ENCODE measurements around the gene CNTNAP2.

The CNTNAP2 gene

DNA sequence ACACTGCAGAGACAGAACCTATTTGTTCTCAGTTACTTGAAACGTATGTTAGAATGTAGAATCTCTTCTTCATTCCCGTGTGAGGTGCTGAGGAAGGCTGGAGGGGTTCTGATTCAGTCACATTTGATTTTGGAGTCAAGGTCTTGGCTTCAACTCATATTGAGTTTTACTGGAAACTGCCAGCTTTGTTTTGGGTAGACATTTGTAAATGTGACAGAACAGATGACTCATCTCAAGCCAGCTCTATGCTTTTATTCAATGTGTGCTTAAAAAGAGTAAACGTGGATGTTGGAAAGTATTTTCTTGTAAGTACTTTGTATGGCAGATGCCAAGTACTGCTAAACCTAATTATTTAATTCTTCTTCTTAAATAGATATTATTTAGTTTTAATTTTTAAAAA, 1693.2 kb downstream of the CNTNAP2 start:
- H3K4me1 ChIP-seq (ENCODE audit: insufficient read depth, insufficient read length), result no peaks in the 10 kb centered on the region

DNA sequence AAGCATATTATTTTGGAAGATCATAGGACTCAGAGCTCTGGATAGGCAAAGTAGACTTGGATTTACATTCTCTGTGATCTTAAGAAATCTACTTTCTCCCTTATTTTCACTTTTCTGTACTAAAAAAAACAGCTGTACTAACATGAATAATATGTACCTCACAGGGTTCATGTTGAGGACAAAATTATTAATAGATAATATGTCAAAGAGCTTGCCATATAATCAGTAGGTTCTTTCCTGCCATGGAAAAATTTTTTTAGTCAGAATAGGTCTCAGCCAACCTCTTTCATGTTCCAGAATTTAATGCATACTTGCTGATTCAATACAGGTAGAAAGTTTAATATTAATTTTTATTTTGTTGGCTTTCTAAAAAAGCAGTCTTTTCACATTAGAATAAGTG, 1693.7 kb downstream of the CNTNAP2 start:
- H3K9me3 ChIP-seq (ENCODE audit: insufficient read depth, low read length), result no peaks in the 10 kb centered on the region

More for the DNA sequence above, 1693.2 kb downstream of the CNTNAP2 start:
- DNase-seq (ENCODE audit: low read depth, low spot score), result no peak
- Histone ChIP-seq H3K27me3 (ENCODE audit: insufficient read depth, insufficient read length) (no peaks in the 10 kb centered on the region), H3K4me3 (ENCODE audit: insufficient read length, low read depth) (no peak overlapping the region), H3K9me3 (ENCODE audit: insufficient read depth, low read length) (no peaks in the 10 kb centered on the region), H3K36me3 (ENCODE audit: insufficient read depth, insufficient read length, low read length) (no peaks in the 10 kb centered on the region), H3K9ac (ENCODE audit: insufficient read length, low read depth) (no peak overlapping the region)
- TF ChIP-seq YY1 (IDR thresholded peaks at IDR 0.05; ENCODE audit: insufficient read depth, insufficient read length) (no peak), SUZ12 (IDR thresholded peaks at IDR 0.05; ENCODE audit: extremely low read depth, insufficient read depth, insufficient read length) (no peak), ZNF274 (IDR thresholded peaks at IDR 0.05; ENCODE audit: low read depth, low read length) (no peak)

DNA sequence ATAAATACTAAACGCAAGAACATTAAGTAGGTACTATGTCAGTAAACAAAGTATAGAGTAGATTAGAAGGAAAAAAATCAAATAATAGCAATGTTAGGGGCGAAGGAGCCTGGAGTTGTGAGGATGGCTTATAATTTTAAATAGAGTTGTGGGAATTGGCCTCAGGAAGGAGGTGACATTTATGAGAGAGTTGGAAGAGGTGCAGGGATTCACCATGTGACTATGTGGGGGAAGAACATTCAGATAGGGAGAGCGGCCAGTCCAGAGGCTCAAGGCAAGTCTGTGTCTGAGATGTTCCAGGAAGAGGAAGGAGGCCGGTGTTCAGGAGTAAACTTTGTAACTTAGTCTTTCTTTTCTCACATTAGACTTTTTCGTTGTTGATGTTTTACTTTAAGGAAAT, 1695.3 kb downstream of the CNTNAP2 start:
- Histone ChIP-seq H3K9ac (ENCODE audit: insufficient read length, low read depth) (no peak overlapping the region), H3K9me3 (ENCODE audit: insufficient read depth, low read length) (no peaks in the 10 kb centered on the region), H3K4me3 (ENCODE audit: insufficient read length, low read depth) (no peak overlapping the region), H3K36me3 (ENCODE audit: insufficient read depth, insufficient read length, low read length) (no peaks in the 10 kb centered on the region), H3K27me3 (ENCODE audit: insufficient read depth, insufficient read length) (no peaks in the 10 kb centered on the region), H3K4me1 (ENCODE audit: insufficient read depth, insufficient read length) (no peaks in the 10 kb centered on the region)
- DNase-seq (ENCODE audit: low read depth, low spot score), result no peak
- TF ChIP-seq ZNF274 (IDR thresholded peaks at IDR 0.05; ENCODE audit: low read depth, low read length), result no peak
- TF ChIP-seq SUZ12 (IDR thresholded peaks at IDR 0.05; ENCODE audit: extremely low read depth, insufficient read depth, insufficient read length), result no peak
- TF ChIP-seq YY1 (IDR thresholded peaks at IDR 0.05; ENCODE audit: insufficient read depth, insufficient read length), result no peak

More for the DNA sequence above, 1693.7 kb downstream of the CNTNAP2 start:
- no peak overlapping the region for H3K4me3 ChIP-seq (ENCODE audit: insufficient read length, low read depth)
- no peaks in the 10 kb centered on the region for H3K4me1 ChIP-seq (ENCODE audit: insufficient read depth, insufficient read length)
- no peaks in the 10 kb centered on the region for H3K27me3 ChIP-seq (ENCODE audit: insufficient read depth, insufficient read length)
- DNase-seq (ENCODE audit: low read depth, low spot score), result no peak
- no peak for TF ChIP-seq ZNF274 (IDR thresholded peaks at IDR 0.05; ENCODE audit: low read depth, low read length)
- TF ChIP-seq SUZ12 (IDR thresholded peaks at IDR 0.05; ENCODE audit: extremely low read depth, insufficient read depth, insufficient read length), result no peak
- no peak for TF ChIP-seq YY1 (IDR thresholded peaks at IDR 0.05; ENCODE audit: insufficient read depth, insufficient read length)
- no peaks in the 10 kb centered on the region for H3K36me3 ChIP-seq (ENCODE audit: insufficient read depth, insufficient read length, low read length)
- H3K9ac ChIP-seq (ENCODE audit: insufficient read length, low read depth), result no peak overlapping the region

DNA sequence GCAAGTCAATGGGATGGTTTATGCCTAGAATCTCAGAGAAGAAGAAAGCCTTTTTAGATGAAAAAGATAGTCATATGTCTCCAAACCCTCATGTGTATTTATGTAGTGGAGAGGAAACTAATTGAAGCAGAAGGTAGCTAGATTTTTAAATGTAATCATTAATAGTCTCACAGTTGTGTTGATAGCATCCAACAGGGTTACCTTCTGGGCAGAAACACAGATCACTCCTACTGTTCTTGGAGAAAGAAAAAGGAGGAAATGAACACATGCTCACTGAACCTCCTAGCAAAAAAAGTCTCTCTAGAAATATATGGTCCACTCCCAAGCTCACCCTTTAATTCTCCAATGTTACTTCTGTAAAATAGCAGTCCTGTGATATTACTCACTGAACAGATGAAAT, 1696.7 kb downstream of the CNTNAP2 start:
- H3K9ac ChIP-seq (ENCODE audit: insufficient read length, low read depth), result no peak overlapping the region
- H3K27me3 ChIP-seq (ENCODE audit: insufficient read depth, insufficient read length), result no peaks in the 10 kb centered on the region
- H3K9me3 ChIP-seq (ENCODE audit: insufficient read depth, low read length), result no peaks in the 10 kb centered on the region
- no peak for DNase-seq (ENCODE audit: low read depth, low spot score)
- no peaks in the 10 kb centered on the region for H3K36me3 ChIP-seq (ENCODE audit: insufficient read depth, insufficient read length, low read length)
- no peak overlapping the region for H3K4me3 ChIP-seq (ENCODE audit: insufficient read length, low read depth)
- TF ChIP-seq YY1 (IDR thresholded peaks at IDR 0.05; ENCODE audit: insufficient read depth, insufficient read length) (no peak), ZNF274 (IDR thresholded peaks at IDR 0.05; ENCODE audit: low read depth, low read length) (no peak), SUZ12 (IDR thresholded peaks at IDR 0.05; ENCODE audit: extremely low read depth, insufficient read depth, insufficient read length) (no peak)
- H3K4me1 ChIP-seq (ENCODE audit: insufficient read depth, insufficient read length), result no peaks in the 10 kb centered on the region

DNA sequence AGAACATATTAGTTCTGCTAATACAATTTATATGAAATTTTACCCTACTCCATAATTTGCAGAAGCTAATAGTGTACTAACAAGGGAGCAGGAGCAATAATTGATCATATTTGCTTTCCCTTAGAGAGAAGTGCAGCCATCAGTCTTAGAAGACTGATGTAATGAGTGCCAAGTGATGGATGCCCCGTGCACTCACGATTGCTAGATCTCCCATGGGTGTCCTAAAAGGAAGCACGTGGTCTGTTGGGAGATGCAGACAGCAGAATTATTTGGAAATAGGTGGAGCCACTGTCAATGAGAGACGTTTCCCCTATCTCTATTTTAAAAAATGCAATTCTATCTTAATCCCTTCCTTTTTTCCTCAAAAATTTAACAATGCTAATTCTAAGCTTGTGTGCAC, 1701.7 kb downstream of the CNTNAP2 start:
- no peaks in the 10 kb centered on the region for H3K9me3 ChIP-seq (ENCODE audit: insufficient read depth, low read length)
- no peak for DNase-seq (ENCODE audit: low read depth, low spot score)
- no peak overlapping the region for H3K4me3 ChIP-seq (ENCODE audit: insufficient read length, low read depth)
- H3K9ac ChIP-seq (ENCODE audit: insufficient read length, low read depth), result no peak overlapping the region
- H3K4me1 ChIP-seq (ENCODE audit: insufficient read depth, insufficient read length), result no peaks in the 10 kb centered on the region
- H3K27me3 ChIP-seq (ENCODE audit: insufficient read depth, insufficient read length), result no peaks in the 10 kb centered on the region
- no peak for TF ChIP-seq SUZ12 (IDR thresholded peaks at IDR 0.05; ENCODE audit: extremely low read depth, insufficient read depth, insufficient read length)
- TF ChIP-seq YY1 (IDR thresholded peaks at IDR 0.05; ENCODE audit: insufficient read depth, insufficient read length), result no peak
- no peak for TF ChIP-seq ZNF274 (IDR thresholded peaks at IDR 0.05; ENCODE audit: low read depth, low read length)
- H3K36me3 ChIP-seq (ENCODE audit: insufficient read depth, insufficient read length, low read length), result no peaks in the 10 kb centered on the region

DNA sequence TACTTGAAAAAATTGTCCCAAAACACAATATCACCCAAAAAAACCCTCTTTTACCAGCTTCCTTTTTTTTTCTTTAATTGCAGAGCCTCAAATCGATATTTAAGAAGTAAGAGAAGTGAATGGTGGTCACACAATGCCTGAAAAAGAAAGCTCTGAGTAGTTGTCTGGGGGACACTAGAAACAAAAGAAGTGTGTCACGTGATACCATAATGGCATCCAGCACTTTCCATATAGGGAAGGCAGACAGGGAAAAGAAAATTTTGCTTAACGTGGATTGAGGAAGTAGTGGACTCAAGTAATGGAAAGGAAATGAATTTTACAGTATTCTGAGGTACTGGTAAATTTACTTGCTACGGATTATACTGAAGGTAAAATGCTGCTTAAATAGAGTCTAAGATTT, 1708.1 kb downstream of the CNTNAP2 start:
- no peaks in the 10 kb centered on the region for H3K27me3 ChIP-seq (ENCODE audit: insufficient read depth, insufficient read length)
- TF ChIP-seq ZNF274 (IDR thresholded peaks at IDR 0.05; ENCODE audit: low read depth, low read length) (no peak), SUZ12 (IDR thresholded peaks at IDR 0.05; ENCODE audit: extremely low read depth, insufficient read depth, insufficient read length) (no peak), YY1 (IDR thresholded peaks at IDR 0.05; ENCODE audit: insufficient read depth, insufficient read length) (no peak)
- H3K4me1 ChIP-seq (ENCODE audit: insufficient read depth, insufficient read length), result no peaks in the 10 kb centered on the region
- H3K9me3 ChIP-seq (ENCODE audit: insufficient read depth, low read length), result no peaks in the 10 kb centered on the region
- H3K4me3 ChIP-seq (ENCODE audit: insufficient read length, low read depth), result no peak overlapping the region
- no peak overlapping the region for H3K9ac ChIP-seq (ENCODE audit: insufficient read length, low read depth)
- DNase-seq (ENCODE audit: low read depth, low spot score), result no peak
- no peaks in the 10 kb centered on the region for H3K36me3 ChIP-seq (ENCODE audit: insufficient read depth, insufficient read length, low read length)

DNA sequence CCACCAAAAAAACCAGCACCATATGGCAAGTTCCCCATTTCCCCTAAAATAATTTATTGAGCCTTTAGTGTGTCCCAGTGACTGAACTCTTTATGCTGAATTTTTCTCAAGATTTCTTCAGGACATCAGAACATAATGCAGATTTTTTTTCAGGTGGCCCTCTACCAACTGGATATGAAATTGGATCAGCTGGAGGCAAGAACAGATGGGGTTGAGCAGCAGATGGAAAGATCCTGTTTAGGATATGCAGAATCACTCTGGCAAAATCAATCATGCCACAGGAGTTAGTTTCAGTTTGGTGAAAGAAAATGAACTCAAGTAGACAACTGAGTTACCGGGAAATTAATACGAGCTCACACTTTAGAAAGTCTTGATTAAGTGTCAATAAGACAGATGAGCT, 1712.4 kb downstream of the CNTNAP2 start:
- no peak overlapping the region for H3K4me3 ChIP-seq (ENCODE audit: insufficient read length, low read depth)
- no peaks in the 10 kb centered on the region for H3K36me3 ChIP-seq (ENCODE audit: insufficient read depth, insufficient read length, low read length)
- TF ChIP-seq SUZ12 (IDR thresholded peaks at IDR 0.05; ENCODE audit: extremely low read depth, insufficient read depth, insufficient read length) (no peak), YY1 (IDR thresholded peaks at IDR 0.05; ENCODE audit: insufficient read depth, insufficient read length) (no peak), ZNF274 (IDR thresholded peaks at IDR 0.05; ENCODE audit: low read depth, low read length) (no peak)
- H3K4me1 ChIP-seq (ENCODE audit: insufficient read depth, insufficient read length), result no peaks in the 10 kb centered on the region
- H3K9me3 ChIP-seq (ENCODE audit: insufficient read depth, low read length), result no peaks in the 10 kb centered on the region
- no peak for DNase-seq (ENCODE audit: low read depth, low spot score)
- no peak overlapping the region for H3K9ac ChIP-seq (ENCODE audit: insufficient read length, low read depth)
- H3K27me3 ChIP-seq (ENCODE audit: insufficient read depth, insufficient read length), result no peaks in the 10 kb centered on the region
